RKO (cell line): ENCODE measurements around the gene WNT5A.

ENCODE experiments used
- DNase-seq: peaks from one replicate; pipeline ENCODE4 v3.0.0-alpha.2; 2016; ENCODE audit warnings: low spot score

The WNT5A gene

GRCh38 chr3:55446850-55447249 lies 40.3 kb downstream of the WNT5A start:
- DNase-seq = no peak

- DNase-seq = no peak
These were observed 41.6 kb downstream of the WNT5A start for GRCh38 chr3:55445551-55445950.

- no peak for DNase-seq
These were observed 43.8 kb downstream of the WNT5A start for GRCh38 chr3:55443346-55443745.

GRCh38 chr3:55442861-55443260 lies 44.2 kb downstream of the WNT5A start:
- no peak for DNase-seq

DNA sequence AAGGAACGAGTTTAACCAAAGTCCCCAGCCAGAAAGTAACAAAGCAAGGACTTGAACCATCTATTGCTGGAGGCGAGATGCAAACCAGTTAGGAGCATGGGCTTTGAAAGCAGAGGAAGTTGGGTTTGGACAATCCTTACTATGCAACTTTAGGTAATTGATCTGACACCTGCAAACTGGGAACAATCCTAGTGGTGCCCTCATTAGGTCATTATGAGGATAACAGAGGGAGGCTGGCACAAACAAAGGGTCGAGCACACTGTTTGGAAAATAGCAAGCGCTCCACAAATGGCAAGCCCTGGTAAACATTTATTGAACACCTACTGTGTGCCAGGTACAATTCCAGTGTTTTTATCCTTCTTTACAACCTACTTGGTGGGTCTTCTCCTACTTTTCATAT lies 45.6 kb downstream of the WNT5A start:
- no peak for DNase-seq

DNA sequence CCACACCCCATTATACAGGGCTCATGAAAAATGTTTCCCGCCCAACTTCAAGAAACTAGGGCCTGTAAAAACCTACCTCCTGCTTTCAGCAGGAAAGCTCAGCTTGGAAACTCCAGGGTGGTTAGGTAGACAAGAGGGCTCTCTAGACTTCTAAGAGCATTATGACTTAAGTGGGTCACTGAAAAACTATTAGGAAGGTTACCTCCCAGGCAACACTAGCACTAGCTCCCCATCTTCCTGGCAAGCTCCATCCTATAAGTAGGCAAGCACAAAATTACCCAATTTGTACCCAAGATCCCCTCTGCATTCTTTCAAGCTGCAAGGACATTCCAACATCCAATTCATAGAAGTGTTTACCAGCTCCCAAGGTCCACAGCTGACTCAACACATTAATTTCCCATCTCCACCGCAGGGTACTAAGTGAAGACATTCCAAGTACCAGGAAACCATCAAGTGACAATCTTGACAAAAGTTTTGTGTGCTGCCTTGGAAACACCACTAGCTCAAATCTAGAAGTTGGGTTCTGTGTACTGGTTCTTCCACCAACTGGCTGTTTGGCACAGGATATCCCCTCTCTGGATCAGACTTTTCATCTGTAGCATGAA lies 46.9 kb downstream of the WNT5A start:
- no peak for DNase-seq

GRCh38 chr3:55439657-55440056 lies 47.4 kb downstream of the WNT5A start:
- no peak for DNase-seq

- no peak for DNase-seq
These were observed 50.5 kb downstream of the WNT5A start for GRCh38 chr3:55436644-55437043.

DNA sequence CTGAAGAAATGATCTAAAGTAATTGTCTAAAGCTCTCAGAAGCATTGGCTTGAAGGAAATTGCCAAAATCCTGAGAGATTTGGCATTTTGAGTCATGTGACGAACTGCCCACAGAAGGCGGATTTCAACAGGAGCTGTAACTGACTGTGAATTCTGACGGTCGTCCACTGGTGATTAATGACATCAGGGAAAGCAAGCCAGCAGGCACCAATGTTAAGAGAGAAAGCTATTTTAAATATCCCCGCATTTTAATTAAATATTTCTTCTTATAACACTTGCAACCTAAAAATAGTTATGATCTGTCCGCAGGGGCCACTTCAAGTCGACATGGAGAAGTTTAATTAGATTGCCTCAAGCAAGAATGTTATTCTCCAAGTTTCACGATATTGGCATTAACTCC lies 51.6 kb downstream of the WNT5A start:
- DNase-seq = no peak

GRCh38 chr3:55434789-55435188 lies 52.3 kb downstream of the WNT5A start:
- peak; percentile 49 for DNase-seq

GRCh38 chr3:55431041-55431440 lies 56.1 kb downstream of the WNT5A start:
- DNase-seq = no peak

- no peak for DNase-seq
These were observed 59.4 kb downstream of the WNT5A start for GRCh38 chr3:55427739-55428138.

GRCh38 chr3:55426486-55426885 lies 60.6 kb downstream of the WNT5A start:
- DNase-seq = no peak

DNA sequence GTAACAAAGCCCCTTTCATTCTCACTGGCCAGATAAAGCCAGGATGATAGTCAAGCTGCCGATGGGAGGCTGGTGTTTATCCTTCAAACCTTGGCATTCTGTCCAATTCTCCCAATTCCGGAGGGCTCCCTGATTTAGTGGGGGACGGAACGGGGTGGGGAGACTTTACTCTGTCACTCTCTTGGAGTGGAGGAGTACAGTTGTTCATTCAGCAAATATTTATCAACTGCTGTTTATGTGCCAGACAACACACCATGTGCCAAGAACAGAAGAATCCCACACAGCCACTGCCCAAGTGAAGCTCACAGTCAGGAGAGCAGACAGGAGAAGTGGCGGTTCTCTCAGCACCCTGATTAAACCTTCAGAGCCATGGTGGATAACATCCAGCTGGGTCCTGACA lies 63.3 kb downstream of the WNT5A start:
- DNase-seq = no peak

- no peak for DNase-seq
These were observed 69.9 kb downstream of the WNT5A start for GRCh38 chr3:55417211-55417610.

- no peak for DNase-seq
These were observed 70.7 kb downstream of the WNT5A start for GRCh38 chr3:55416331-55416821.
